Hepatocyte (in vitro differentiated cells): ENCODE measurements around the gene CHMP6. TPM values are rescaled to one million over a fixed set of nuclear protein-coding genes. Genes with fewer than 3 reads are reported as not detected.

Experiments
- DNase-seq: peaks from one replicate; pipeline ENCODE4 v3.0.0-alpha.2; 2016; ENCODE audit warnings: low spot score
- H2AFZ ChIP-seq: fragments of 200-600 bp; sonication (generic); 2 replicates; pipeline ENCODE4 v1.6.0; 2016; ENCODE audit warnings: antibody characterized with exemption, mild to moderate bottlenecking
- H3K27ac ChIP-seq: fragments of 200-600 bp; sonication (generic); 2 replicates; pipeline ENCODE4 v1.5.1; 2016; ENCODE audit warnings: mild to moderate bottlenecking
- H3K27me3 ChIP-seq: fragments of 200-600 bp; sonication (generic); 2 replicates; pipeline ENCODE4 v1.6.1; 2016
- H3K36me3 ChIP-seq: fragments of 200-600 bp; sonication (generic); replicated peaks from 2 replicates; pipeline ENCODE4 v1.5.1; 2016; ENCODE audit warnings: low read depth; ENCODE audit not compliant: insufficient read depth
- H3K4me1 ChIP-seq: fragments of 200-600 bp; sonication (generic); 2 replicates; pipeline ENCODE4 v1.5.1; 2016; ENCODE audit warnings: mild to moderate bottlenecking, moderate library complexity; ENCODE audit not compliant: insufficient read depth
- H3K4me2 ChIP-seq: fragments of 200-600 bp; sonication (generic); 2 replicates; pipeline ENCODE4 v1.6.0; 2016
- H3K4me3 ChIP-seq: fragments of 200-600 bp; sonication (generic); 2 replicates; pipeline ENCODE4 v1.5.1; 2016; ENCODE audit warnings: mild to moderate bottlenecking
- H3K79me2 ChIP-seq: fragments of 200-600 bp; sonication (generic); 2 replicates; pipeline ENCODE4 v1.6.0; 2017; ENCODE audit warnings: mild to moderate bottlenecking
- H3K9me2 ChIP-seq: fragments of 200-600 bp; sonication (generic); replicated peaks from 2 replicates; pipeline ENCODE4 v1.6.0; 2017; ENCODE audit warnings: mild to moderate bottlenecking; ENCODE audit not compliant: insufficient read depth
- H3K9me3 ChIP-seq: fragments of 200-600 bp; sonication (generic); 2 replicates; pipeline ENCODE4 v1.5.1; 2016; ENCODE audit warnings: low read depth, mild to moderate bottlenecking
- H4K20me1 ChIP-seq: fragments of 200-600 bp; sonication (generic); 2 replicates; pipeline ENCODE4 v1.6.0; 2016; ENCODE audit warnings: mild to moderate bottlenecking; ENCODE audit not compliant: insufficient read depth, poor library complexity, severe bottlenecking
- CTCF ChIP-seq: fragments of 200-600 bp; sonication (generic); IDR thresholded peaks from 2 replicates; pipeline ENCODE4 v1.5.1; 2016; ENCODE audit warnings: antibody characterized with exemption, mild to moderate bottlenecking; ENCODE audit not compliant: poor library complexity
- EZH2 ChIP-seq: fragments of 200-600 bp; sonication (generic); IDR thresholded peaks from 2 replicates; pipeline ENCODE4 v1.6.1; 2016; ENCODE audit warnings: antibody characterized with exemption, mild to moderate bottlenecking, borderline replicate concordance
- EZH2phosphoT487 ChIP-seq: fragments of 200-600 bp; sonication (generic); IDR thresholded peaks from one replicate; pipeline ENCODE4 v1.6.1; 2018; ENCODE audit warnings: antibody characterized with exemption, mild to moderate bottlenecking, low read depth, moderate library complexity; ENCODE audit not compliant: unreplicated experiment, severe bottlenecking
- WGBS: methylation state at CpG from one replicate; pipeline ENCODE4 v1.1.6; 2016; ENCODE audit warnings: low lambda C conversion rate; ENCODE audit errors: missing lambda C conversion rate; 5-methylcytosine and 5-hydroxymethylcytosine counted together
- polyA plus RNA-seq: library from polyadenylated mRNA; unstranded; fragments of >200 nt; fragmentation: Nextera tagmentation; extraction: Ambion mirVana; gene quantifications from 2 replicates; pipeline ENCODE4 v1.2.1, GENCODE V29; 2016
- total RNA-seq: library from RNA; depleted of rRNA; stranded (reverse); fragments of >200 nt; gene quantifications from 2 replicates; pipeline ENCODE4 v1.2.3, GENCODE V29; 2014

Gene CHMP6
- total and polyA plus RNA-seq, 2 experiments from 2014 or later = 16.9 to 38.3 TPM

- no peak overlapping the region for H3K4me3 ChIP-seq
- H4K20me1 ChIP-seq = no peaks in the 10 kb centered on the region
- H3K9me3 ChIP-seq = no peaks in the 10 kb centered on the region
- H3K9me2 ChIP-seq = no peaks in the 10 kb centered on the region
- H3K4me2 ChIP-seq = no peak overlapping the region
- peaks cover 5% of the 10 kb centered on the region for H3K4me1 ChIP-seq
- no peak for TF ChIP-seq CTCF
- no peak for TF ChIP-seq EZH2phosphoT487
- no peak for TF ChIP-seq EZH2
- no peaks in the 10 kb centered on the region for H3K79me2 ChIP-seq
- no peak overlapping the region for H2AFZ ChIP-seq
- DNase-seq = no peak
- H3K27me3 ChIP-seq = no peaks in the 10 kb centered on the region
- WGBS = 93% methylated on average over 17 of the region's 17 CpGs
- no peaks in the 10 kb centered on the region for H3K36me3 ChIP-seq
- H3K27ac ChIP-seq = no peak overlapping the region
Measured at GRCh38 chr17:80982426-80982974, 9.1 kb upstream of the CHMP6 start.

DNA sequence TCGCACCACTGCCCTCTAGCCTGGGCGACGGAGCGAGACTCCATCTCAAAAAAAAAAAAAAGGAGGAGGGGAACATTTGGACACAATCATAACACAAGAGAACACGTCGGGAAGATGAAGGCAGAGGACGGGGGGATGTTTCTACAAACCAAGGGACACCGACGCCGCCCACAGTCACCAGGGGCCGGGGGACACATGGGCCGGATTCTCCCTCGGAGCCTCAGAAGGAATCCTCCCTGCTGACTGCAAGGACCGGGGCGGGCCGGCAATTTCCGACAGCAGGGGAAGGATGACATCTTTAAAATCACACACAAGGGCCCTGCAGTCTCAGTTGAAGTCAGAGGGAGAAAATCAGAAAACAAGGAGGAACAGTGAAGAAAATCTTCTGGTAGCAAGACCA is 8.1 kb upstream of the CHMP6 start:
- WGBS = 93% methylated on average over 17 of the region's 17 CpGs
- Histone ChIP-seq H3K4me1 (peaks cover 5% of the 10 kb centered on the region), H2AFZ (no peak overlapping the region), H3K9me2 (no peaks in the 10 kb centered on the region), H3K36me3 (no peaks in the 10 kb centered on the region), H3K4me3 (no peak overlapping the region), H3K79me2 (no peaks in the 10 kb centered on the region), H3K27me3 (no peaks in the 10 kb centered on the region), H3K4me2 (no peak overlapping the region), H3K9me3 (no peaks in the 10 kb centered on the region), H3K27ac (no peak overlapping the region), H4K20me1 (no peaks in the 10 kb centered on the region)
- no peak for DNase-seq
- no peak for TF ChIP-seq EZH2
- no peak for TF ChIP-seq EZH2phosphoT487
- TF ChIP-seq CTCF = no peak

GRCh38 chr17:80984749-80985148 is 6.9 kb upstream of the CHMP6 start:
- DNase-seq = peak; percentile 58
- Histone ChIP-seq H3K36me3 (no peaks in the 10 kb centered on the region), H3K9me3 (no peaks in the 10 kb centered on the region), H3K9me2 (no peaks in the 10 kb centered on the region), H3K79me2 (no peaks in the 10 kb centered on the region), H3K4me1 (peaks cover 5% of the 10 kb centered on the region), H3K27me3 (no peaks in the 10 kb centered on the region), H3K4me2 (no peak overlapping the region), H3K4me3 (no peak overlapping the region), H4K20me1 (no peaks in the 10 kb centered on the region), H2AFZ (no peak overlapping the region), H3K27ac (no peak overlapping the region)
- 46% methylated on average over 7 of the region's 7 CpGs for WGBS
- TF ChIP-seq CTCF (peak; percentile 11), EZH2phosphoT487 (no peak)

GRCh38 chr17:80986046-80986445 is 5.6 kb upstream of the CHMP6 start:
- Histone ChIP-seq H3K27me3 (no peaks in the 10 kb centered on the region), H3K4me3 (no peak overlapping the region), H3K9me2 (no peaks in the 10 kb centered on the region), H3K4me1 (peaks cover 2% of the 10 kb centered on the region), H3K27ac (no peak overlapping the region), H3K36me3 (no peaks in the 10 kb centered on the region), H3K9me3 (no peaks in the 10 kb centered on the region), H3K79me2 (no peaks in the 10 kb centered on the region), H3K4me2 (no peak overlapping the region), H4K20me1 (no peaks in the 10 kb centered on the region), H2AFZ (no peak overlapping the region)
- 84% methylated on average over 7 of the region's 7 CpGs for WGBS
- no peak for DNase-seq
- TF ChIP-seq EZH2 (no peak), EZH2phosphoT487 (no peak), CTCF (no peak)
